H9 (cell line): Measurements from ENCODE around the gene TNP2. TPM values are rescaled to one million over a fixed set of nuclear protein-coding genes. Genes with fewer than 3 reads are reported as not detected.
A peak's percentile ranks its signal among the peaks of the same experiment; 100 is the strongest.

ENCODE experiments used
- DNase-seq: peaks from one replicate; pipeline ENCODE4 v3.0.0-alpha.2; 2017
- H2AFZ ChIP-seq: one replicate; pipeline ENCODE4 v1.6.1; 2013; ENCODE audit warnings: mild to moderate bottlenecking, low read length, control low read depth, moderate library complexity
- H2AK5ac ChIP-seq: 2 replicates; pipeline ENCODE4 v1.6.1; 2013; ENCODE audit warnings: low read length, control low read depth, mixed read lengths; ENCODE audit not compliant: insufficient read length
- H2BK120ac ChIP-seq: one replicate; pipeline ENCODE4 v1.6.1; 2013; ENCODE audit warnings: low read depth, mild to moderate bottlenecking, low read length, control low read depth, inconsistent platforms; ENCODE audit not compliant: poor library complexity, severe bottlenecking
- H2BK12ac ChIP-seq: 2 replicates; pipeline ENCODE4 v1.6.1; 2013; ENCODE audit warnings: low read length, control low read depth, mixed read lengths, low read depth; ENCODE audit not compliant: insufficient read length
- H2BK15ac ChIP-seq: 2 replicates; pipeline ENCODE4 v1.6.1; 2013; ENCODE audit warnings: low read depth, low read length, control low read depth
- H2BK20ac ChIP-seq: one replicate; pipeline ENCODE4 v1.6.1; 2013; ENCODE audit warnings: low read depth, mild to moderate bottlenecking, low read length, control low read depth, inconsistent platforms; ENCODE audit not compliant: poor library complexity, severe bottlenecking
- H2BK5ac ChIP-seq: 2 replicates; pipeline ENCODE4 v1.6.1; 2013; ENCODE audit warnings: low read length, control low read depth, mixed read lengths; ENCODE audit not compliant: insufficient read length
- H3K14ac ChIP-seq: 2 replicates; pipeline ENCODE4 v1.6.1; 2013; ENCODE audit warnings: low read length, control low read depth; ENCODE audit not compliant: insufficient read depth
- H3K18ac ChIP-seq: 2 replicates; pipeline ENCODE4 v1.6.1; 2013; ENCODE audit warnings: low read depth, mild to moderate bottlenecking, mixed read lengths, low read length, control low read depth; ENCODE audit not compliant: insufficient read length
- H3K23ac ChIP-seq: 2 replicates; pipeline ENCODE4 v1.6.1; 2013; ENCODE audit warnings: low read length, control low read depth, mixed read lengths, low read depth; ENCODE audit not compliant: insufficient read length
- H3K23me2 ChIP-seq: 2 replicates; pipeline ENCODE4 v1.6.1; 2013; ENCODE audit warnings: low read depth, mild to moderate bottlenecking, mixed read lengths, low read length, control low read depth; ENCODE audit not compliant: insufficient read length, poor library complexity, severe bottlenecking
- H3K27ac ChIP-seq: 2 replicates; pipeline ENCODE4 v1.5.1; 2013; ENCODE audit warnings: low read length, control low read depth, mixed read lengths, low read depth; ENCODE audit not compliant: insufficient read length
- H3K27me3 ChIP-seq: 2 replicates; pipeline ENCODE4 v1.6.1; 2013; ENCODE audit warnings: low read length, control low read depth, inconsistent platforms; ENCODE audit not compliant: insufficient read depth
- H3K4ac ChIP-seq: 2 replicates; pipeline ENCODE4 v1.6.1; 2013; ENCODE audit warnings: low read depth, mild to moderate bottlenecking, control low read depth, inconsistent platforms, low read length, moderate library complexity
- H3K4me1 ChIP-seq: 2 replicates; pipeline ENCODE4 v1.6.1; 2013; ENCODE audit warnings: low read length, control low read depth, inconsistent platforms; ENCODE audit not compliant: insufficient read depth
- H3K4me2 ChIP-seq: 2 replicates; pipeline ENCODE4 v1.6.1; 2013; ENCODE audit warnings: low read length, control low read depth, mixed read lengths; ENCODE audit not compliant: insufficient read length, insufficient read depth
- H3K56ac ChIP-seq: 2 replicates; pipeline ENCODE4 v1.6.1; 2013; ENCODE audit warnings: low read depth, mild to moderate bottlenecking, mixed read lengths, low read length, control low read depth; ENCODE audit not compliant: insufficient read length
- H3K79me1 ChIP-seq: 2 replicates; pipeline ENCODE4 v1.6.1; 2013; ENCODE audit warnings: low read depth, mild to moderate bottlenecking, moderate library complexity, low read length, control low read depth, inconsistent platforms; ENCODE audit not compliant: insufficient read depth, poor library complexity, severe bottlenecking
- H3K79me2 ChIP-seq: 2 replicates; pipeline ENCODE4 v1.6.1; 2013; ENCODE audit warnings: low read length, control low read depth, inconsistent platforms; ENCODE audit not compliant: insufficient read depth
- H3K9ac ChIP-seq: 2 replicates; pipeline ENCODE4 v1.6.1; 2013; ENCODE audit warnings: low read length, control low read depth, mixed read lengths; ENCODE audit not compliant: insufficient read length; ENCODE audit errors: extremely low read depth
- H3K9me3 ChIP-seq: one replicate; pipeline ENCODE4 v1.6.1; 2013; ENCODE audit warnings: low read depth, low read length, inconsistent platforms; ENCODE audit not compliant: control insufficient read depth
- H3T11ph ChIP-seq: one replicate; pipeline ENCODE4 v1.6.1; 2013; ENCODE audit warnings: mild to moderate bottlenecking, low read length, control low read depth, inconsistent platforms
- H4K20me1 ChIP-seq: one replicate; pipeline ENCODE4 v1.6.1; 2013; ENCODE audit not compliant: control insufficient read depth, insufficient read length, insufficient read depth
- H4K5ac ChIP-seq: 2 replicates; pipeline ENCODE4 v1.6.1; 2013; ENCODE audit warnings: low read depth, mild to moderate bottlenecking, mixed read lengths, low read length, control low read depth; ENCODE audit not compliant: insufficient read length
- H4K8ac ChIP-seq: replicated peaks from 2 replicates; pipeline ENCODE4 v1.6.1; 2013; ENCODE audit warnings: low read length, control low read depth, mixed read lengths, low read depth; ENCODE audit not compliant: insufficient read length
- H4K91ac ChIP-seq: 2 replicates; pipeline ENCODE4 v1.6.1; 2013; ENCODE audit warnings: low read depth, mild to moderate bottlenecking, moderate library complexity, mixed read lengths, low read length, control low read depth; ENCODE audit not compliant: insufficient read length
- H3K27ac Mint-ChIP-seq, 3 experiments: 2 replicates in 2 of 3; 3 replicates in 1 of 3; pipeline ENCODE4 v1.8.0; 2020 to 2021; ENCODE audit warnings: mixed read lengths in 3 of 3, mild to moderate bottlenecking in 1 of 3, moderate library complexity in 1 of 3
- H3K27me3 Mint-ChIP-seq: 2 replicates; pipeline ENCODE4 v1.8.0; 2021; ENCODE audit warnings: low read depth, mild to moderate bottlenecking, moderate library complexity, mixed read lengths
- H3K36me3 Mint-ChIP-seq, 3 experiments: 2 replicates in 2 of 3; 3 replicates in 1 of 3; pipeline ENCODE4 v1.8.0; 2020 to 2021; ENCODE audit warnings: low read depth in 3 of 3, mixed read lengths in 3 of 3; ENCODE audit not compliant: insufficient read depth in 1 of 3
- H3K4me1 Mint-ChIP-seq, 2 experiments: 2 replicates each; pipeline ENCODE4 v1.8.0; 2020; ENCODE audit warnings: mixed read lengths in 2 of 2
- H3K4me3 Mint-ChIP-seq, 2 experiments: 2 replicates in 1 of 2; 3 replicates in 1 of 2; pipeline ENCODE4 v1.8.0; 2020 to 2021; ENCODE audit warnings: mild to moderate bottlenecking in 2 of 2, mixed read lengths in 2 of 2, moderate library complexity in 1 of 2
- H3K9me3 Mint-ChIP-seq, 2 experiments: 2 replicates in 1 of 2; 3 replicates in 1 of 2; pipeline ENCODE4 v1.8.0; 2020; ENCODE audit warnings: mild to moderate bottlenecking in 2 of 2, mixed read lengths in 2 of 2, moderate library complexity in 1 of 2
- CTCF ChIP-seq: fragments of 200-600 bp; sonication (generic); conservative IDR thresholded peaks from 3 replicates; pipeline ENCODE4 v1.8.0; 2021; ENCODE audit warnings: antibody characterized with exemption, mild to moderate bottlenecking
- WGBS: extraction: QIAGEN DNeasy Blood & Tissue Kit; methylation state at CpG from one replicate; pipeline ENCODE4 v1.1.7; 2013; ENCODE audit warnings: missing lambda C conversion rate, low lambda C conversion rate, mixed read lengths; ENCODE audit not compliant: insufficient read length; ENCODE audit errors: extremely low coverage; 5-methylcytosine and 5-hydroxymethylcytosine counted together
- total RNA-seq: library from RNA; stranded (reverse); gene quantifications from 2 replicates; pipeline ENCODE4 v1.2.1, GENCODE V29; 2021

TNP2 gene
- total RNA-seq, 1 experiment from 2014 or later, result not detected

GRCh38 chr16:11225677-11226549, 43.2 kb downstream of the TNP2 start:
- H3K27ac ChIP-seq, result no peak overlapping the region
- H2AFZ ChIP-seq, result no peak overlapping the region
- Mint-ChIP-seq H3K4me1 (0 out of 4 replicates have a peak, but pooled peaks cover 2 to 5% of the 10 kb centered on the region in 2 experiments), H3K36me3 (no peaks in the 10 kb centered on the region), H3K27me3 (peaks cover 6% of the 10 kb centered on the region; the same call in 1 of the 2 replicates), H3K27ac (peak overlapping the region in 1 of 3 experiments; percentile 77; a peak in 1 of 7 replicates), H3K9me3 (no peaks in the 10 kb centered on the region), H3K4me3 (no peak overlapping the region)
- no peak overlapping the region for H2BK12ac ChIP-seq
- no peak overlapping the region for H4K5ac ChIP-seq
- H3K4me2 ChIP-seq, result no peak overlapping the region
- H2BK15ac ChIP-seq, result no peak overlapping the region
- DNase-seq, result no peak
- no peak overlapping the region for H2BK20ac ChIP-seq
- H3K23ac ChIP-seq, result no peak overlapping the region
- no peak overlapping the region for H2BK5ac ChIP-seq
- no peak overlapping the region for H2AK5ac ChIP-seq
- no peak for TF ChIP-seq CTCF
- H3K9me3 ChIP-seq, result no peaks in the 10 kb centered on the region
- H3K4me1 ChIP-seq, result no peaks in the 10 kb centered on the region
- H3K18ac ChIP-seq, result no peak overlapping the region
- H3K23me2 ChIP-seq, result no peaks in the 10 kb centered on the region
- no peak overlapping the region for H2BK120ac ChIP-seq
- no peak overlapping the region for H3K14ac ChIP-seq
- no peak overlapping the region for H4K8ac ChIP-seq
- no peaks in the 10 kb centered on the region for H4K20me1 ChIP-seq
- H3K79me2 ChIP-seq, result no peaks in the 10 kb centered on the region
- no peak overlapping the region for H3K56ac ChIP-seq
- H3K4ac ChIP-seq, result no peak overlapping the region
- no peak overlapping the region for H3T11ph ChIP-seq
- no peaks in the 10 kb centered on the region for H3K27me3 ChIP-seq
- no CpG with 5 or more reads among the region's 18 CpGs for WGBS
- H4K91ac ChIP-seq, result no peak overlapping the region
- H3K79me1 ChIP-seq, result no peaks in the 10 kb centered on the region
- H3K9ac ChIP-seq, result no peak overlapping the region
